Measurements from ENCODE around the gene RAP1GDS1.
"Not testable (repeated sequence)": the region's sequence is repeated elsewhere in the genome, so short reads cannot be mapped to it uniquely, and the experiment has no call there.

Gene RAP1GDS1

GRCh38 chr4:98444371-98444770, 183.2 kb downstream of the RAP1GDS1 start:
- Histone ChIP-seq H3K9me3 (no peaks in the 10 kb centered on the region), H3K36me3 (replicated peaks) (peaks cover 5% of the 10 kb centered on the region; the same call in 1 of the 2 replicates), H3K27me3 (ENCODE audit: low read depth) (no peaks in the 10 kb centered on the region), H3K4me1 (no peaks in the 10 kb centered on the region), H3K4me3 (no peak overlapping the region)
- no peak for DNase-seq (ENCODE audit: low spot score in 2 of 2)
- in situ Hi-C loops (cut with MboI; ENCODE audit: low sequenced_read_pairs) = no loop called here

- Histone ChIP-seq H3K27me3 (ENCODE audit: low read depth) (no peaks in the 10 kb centered on the region), H3K36me3 (replicated peaks) (peaks cover 5% of the 10 kb centered on the region; the same call in 1 of the 2 replicates), H3K4me3 (no peak overlapping the region), H3K9me3 (no peaks in the 10 kb centered on the region), H3K4me1 (no peaks in the 10 kb centered on the region)
- in situ Hi-C loops (cut with MboI; ENCODE audit: low sequenced_read_pairs) = no loop called here
- no peak for DNase-seq (ENCODE audit: low spot score in 2 of 2)
Measured at GRCh38 chr4:98446499-98447375, 185.6 kb downstream of the RAP1GDS1 start.

- no peaks in the 10 kb centered on the region for H3K4me1 ChIP-seq
- H3K27me3 ChIP-seq (ENCODE audit: low read depth) = no peaks in the 10 kb centered on the region
- H3K36me3 ChIP-seq (replicated peaks) = peaks cover under 1% of the 10 kb centered on the region; the same call in 1 of the 2 replicates
- H3K9me3 ChIP-seq = no peaks in the 10 kb centered on the region
- H3K4me3 ChIP-seq = no peak overlapping the region
- DNase-seq (ENCODE audit: low spot score in 2 of 2) = peak in 1 of 2 experiments; percentile 17
- in situ Hi-C loops (cut with MboI; ENCODE audit: low sequenced_read_pairs) = no loop called here
Measured at GRCh38 chr4:98447648-98448047, 186.5 kb downstream of the RAP1GDS1 start.

GRCh38 chr4:98448908-98449307, 187.7 kb downstream of the RAP1GDS1 start:
- in situ Hi-C loops (cut with MboI; ENCODE audit: low sequenced_read_pairs) = no loop called here
- Histone ChIP-seq H3K4me3 (no peak overlapping the region), H3K9me3 (no peaks in the 10 kb centered on the region), H3K4me1 (no peaks in the 10 kb centered on the region), H3K27me3 (ENCODE audit: low read depth) (no peaks in the 10 kb centered on the region), H3K36me3 (replicated peaks) (no peaks in the 10 kb centered on the region)
- DNase-seq (ENCODE audit: low spot score in 2 of 2) = no peak

- Histone ChIP-seq H3K4me1 (no peaks in the 10 kb centered on the region), H3K27me3 (ENCODE audit: low read depth) (no peaks in the 10 kb centered on the region), H3K36me3 (replicated peaks) (no peaks in the 10 kb centered on the region), H3K4me3 (no peak overlapping the region), H3K9me3 (no peaks in the 10 kb centered on the region)
- no peak for DNase-seq (ENCODE audit: low spot score in 2 of 2)
- in situ Hi-C loops (cut with MboI; ENCODE audit: low sequenced_read_pairs) = no loop called here
Measured at GRCh38 chr4:98452091-98452490, 190.9 kb downstream of the RAP1GDS1 start.

GRCh38 chr4:98457422-98457821, 196.2 kb downstream of the RAP1GDS1 start:
- H3K4me3 ChIP-seq; H3K9me3 ChIP-seq; H3K27me3 ChIP-seq (ENCODE audit: low read depth); in situ Hi-C loops (cut with MboI; ENCODE audit: low sequenced_read_pairs); H3K4me1 ChIP-seq; H3K36me3 ChIP-seq (replicated peaks); DNase-seq (ENCODE audit: low spot score in 2 of 2): not testable (repeated sequence)

GRCh38 chr4:98461121-98461865, 200.1 kb downstream of the RAP1GDS1 start:
- H3K4me3 ChIP-seq; DNase-seq (ENCODE audit: low spot score in 2 of 2); in situ Hi-C loops (cut with MboI; ENCODE audit: low sequenced_read_pairs); H3K27me3 ChIP-seq (ENCODE audit: low read depth); H3K4me1 ChIP-seq; H3K36me3 ChIP-seq (replicated peaks); H3K9me3 ChIP-seq: not testable (repeated sequence)

GRCh38 chr4:98462487-98462886, 201.3 kb downstream of the RAP1GDS1 start:
- H3K4me3 ChIP-seq = no peak overlapping the region
- in situ Hi-C loops (cut with MboI; ENCODE audit: low sequenced_read_pairs) = no loop called here
- no peaks in the 10 kb centered on the region for H3K4me1 ChIP-seq
- H3K36me3 ChIP-seq (replicated peaks) = no peaks in the 10 kb centered on the region
- H3K27me3 ChIP-seq (ENCODE audit: low read depth) = no peaks in the 10 kb centered on the region
- H3K9me3 ChIP-seq = peaks cover 3% of the 10 kb centered on the region; the same call in 1 of the 2 replicates
- no peak for DNase-seq (ENCODE audit: low spot score in 2 of 2)

GRCh38 chr4:98466868-98467599, 205.8 kb downstream of the RAP1GDS1 start:
- H3K36me3 ChIP-seq (replicated peaks) = no peaks in the 10 kb centered on the region
- H3K4me1 ChIP-seq = peaks cover 3% of the 10 kb centered on the region; the same call in 1 of the 2 replicates
- no peaks in the 10 kb centered on the region for H3K27me3 ChIP-seq (ENCODE audit: low read depth)
- no peaks in the 10 kb centered on the region for H3K9me3 ChIP-seq
- H3K4me3 ChIP-seq = no peak overlapping the region; the same call in 1 of the 2 replicates
- in situ Hi-C loops (cut with MboI; ENCODE audit: low sequenced_read_pairs) = no loop called here
- DNase-seq (ENCODE audit: low spot score in 2 of 2) = no peak

GRCh38 chr4:98467627-98468072, 206.5 kb downstream of the RAP1GDS1 start:
- in situ Hi-C loops (cut with MboI; ENCODE audit: low sequenced_read_pairs) = no loop called here
- H3K9me3 ChIP-seq = no peaks in the 10 kb centered on the region
- H3K4me3 ChIP-seq = peak overlapping the region; percentile 29
- no peaks in the 10 kb centered on the region for H3K27me3 ChIP-seq (ENCODE audit: low read depth)
- no peaks in the 10 kb centered on the region for H3K36me3 ChIP-seq (replicated peaks)
- peak; percentile 84 for DNase-seq (ENCODE audit: low spot score in 2 of 2)
- H3K4me1 ChIP-seq = peaks cover 3% of the 10 kb centered on the region; the same call in 1 of the 2 replicates

GRCh38 chr4:98468709-98469108, 207.5 kb downstream of the RAP1GDS1 start:
- no peaks in the 10 kb centered on the region for H3K9me3 ChIP-seq
- no peak for DNase-seq (ENCODE audit: low spot score in 2 of 2)
- H3K27me3 ChIP-seq (ENCODE audit: low read depth) = no peaks in the 10 kb centered on the region
- H3K36me3 ChIP-seq (replicated peaks) = no peaks in the 10 kb centered on the region
- in situ Hi-C loops (cut with MboI; ENCODE audit: low sequenced_read_pairs) = no loop called here
- H3K4me3 ChIP-seq = no peak overlapping the region
- peaks cover 3% of the 10 kb centered on the region; the same call in 1 of the 2 replicates for H3K4me1 ChIP-seq

GRCh38 chr4:98469771-98470170, 208.6 kb downstream of the RAP1GDS1 start:
- Histone ChIP-seq H3K4me3 (no peak overlapping the region), H3K36me3 (replicated peaks) (no peaks in the 10 kb centered on the region), H3K27me3 (ENCODE audit: low read depth) (no peaks in the 10 kb centered on the region), H3K4me1 (peaks cover 3% of the 10 kb centered on the region; the same call in 1 of the 2 replicates), H3K9me3 (no peaks in the 10 kb centered on the region)
- no peak for DNase-seq (ENCODE audit: low spot score in 2 of 2)
- in situ Hi-C loops (cut with MboI; ENCODE audit: low sequenced_read_pairs) = no loop called here

GRCh38 chr4:98470366-98470765, 209.2 kb downstream of the RAP1GDS1 start:
- no peak for DNase-seq (ENCODE audit: low spot score in 2 of 2)
- Histone ChIP-seq H3K27me3 (ENCODE audit: low read depth) (no peaks in the 10 kb centered on the region), H3K36me3 (replicated peaks) (no peaks in the 10 kb centered on the region), H3K4me1 (peaks cover 3% of the 10 kb centered on the region; the same call in 1 of the 2 replicates), H3K9me3 (no peaks in the 10 kb centered on the region), H3K4me3 (no peak overlapping the region)
- in situ Hi-C loops (cut with MboI; ENCODE audit: low sequenced_read_pairs) = no loop called here

Data from HAP-1 (cell line).